Measurements from ENCODE around the gene USP24.

DNA sequence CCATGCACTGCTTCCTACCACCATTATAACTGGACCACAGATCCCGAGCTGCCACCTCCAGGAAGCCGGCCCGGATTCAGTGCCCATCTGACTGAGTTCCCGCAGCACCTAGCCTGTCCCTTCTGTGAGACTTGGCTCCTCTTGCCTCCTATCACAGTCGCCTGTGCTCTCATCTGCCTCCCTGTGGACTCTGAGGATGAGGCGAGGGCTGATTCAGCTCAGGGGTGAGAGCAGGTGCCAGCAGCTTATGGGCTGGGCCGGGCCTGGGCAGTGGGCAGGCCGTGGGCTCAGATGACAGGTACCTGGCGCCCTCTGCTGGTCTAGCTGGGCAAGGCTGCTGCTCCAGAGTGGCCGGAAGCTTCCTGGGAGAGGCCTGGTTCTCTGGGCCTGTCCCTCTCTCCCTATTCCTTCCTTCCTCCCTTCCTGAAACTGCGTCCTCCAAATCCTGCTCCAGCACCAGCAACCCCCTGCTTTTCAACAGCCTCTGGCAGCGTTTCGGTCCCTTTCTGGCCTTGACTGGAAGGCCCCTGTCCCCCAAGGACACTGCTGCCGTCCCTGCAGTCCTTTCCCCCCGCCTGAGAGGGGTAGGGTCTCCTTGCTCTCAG, 193.1 kb downstream of the USP24 start:
- TF ChIP-seq CTCF (IDR thresholded peaks at IDR 0.05) = peak; percentile 49 to 71 (median 68)
- no peak for TF ChIP-seq POLR2A (IDR thresholded peaks at IDR 0.05)
